Keratinocyte (primary cell): Measurements from ENCODE around the gene SLC5A1. TPM values are rescaled to one million over a fixed set of nuclear protein-coding genes. Genes with fewer than 3 reads are reported as not detected.
"Not testable (repeated sequence)": the region's sequence is repeated elsewhere in the genome, so short reads cannot be mapped to it uniquely, and the experiment has no call there.

Source experiments
- DNase-seq: peaks from one replicate; pipeline ENCODE4 v3.0.0-alpha.2; 2011; ENCODE audit warnings: low read depth, missing footprints, low spot score
- FAIRE-seq: peaks from 2 replicates; lab custom pipeline; 2011; peaks lifted over from hg19 to GRCh38; lab: Jason Lieb, UNC
- H2AFZ ChIP-seq: 2 replicates; pipeline ENCODE4 v1.6.0; 2012; ENCODE audit warnings: low read length, control low read depth, inconsistent platforms; ENCODE audit not compliant: control insufficient read depth
- H3K27ac ChIP-seq: 2 replicates; pipeline ENCODE4 v1.5.1; 2011; ENCODE audit warnings: low read length; ENCODE audit not compliant: control insufficient read depth, insufficient read depth
- H3K27me3 ChIP-seq: 3 replicates; pipeline ENCODE4 v1.6.0; 2011; ENCODE audit warnings: low read length; ENCODE audit not compliant: control insufficient read depth, insufficient read depth; ENCODE audit errors: extremely low read depth
- H3K36me3 ChIP-seq, 2 experiments: 2 replicates in 1 of 2; 3 replicates in 1 of 2; pipeline ENCODE4 v1.5.1; 2011; ENCODE audit warnings: low read length in 2 of 2, mild to moderate bottlenecking in 1 of 2; ENCODE audit not compliant: control insufficient read depth in 2 of 2, insufficient read depth in 2 of 2; ENCODE audit errors: extremely low read depth in 1 of 2
- H3K4me1 ChIP-seq: 3 replicates; pipeline ENCODE4 v1.5.1; 2011; ENCODE audit warnings: low read length; ENCODE audit not compliant: control insufficient read depth, insufficient read depth; ENCODE audit errors: extremely low read depth
- H3K4me2 ChIP-seq: 3 replicates; pipeline ENCODE4 v1.6.0; 2011; ENCODE audit warnings: low read depth, low read length; ENCODE audit not compliant: control insufficient read depth, insufficient read depth; ENCODE audit errors: extremely low read depth
- H3K4me3 ChIP-seq, 3 experiments: fragments of 200-600 bp in 1 of 3; sonication (generic) in 1 of 3; 2 replicates in 2 of 3; 3 replicates in 1 of 3; pipeline ENCODE4 v1.5.1; 2011 to 2016; ENCODE audit warnings: low read length in 3 of 3, mild to moderate bottlenecking in 3 of 3, control low read depth in 2 of 3, inconsistent platforms in 1 of 3, low read depth in 1 of 3, mixed read lengths in 1 of 3, mixed run types in 1 of 3, moderate library complexity in 1 of 3; ENCODE audit not compliant: control insufficient read depth in 2 of 3, insufficient read depth in 2 of 3; ENCODE audit errors: extremely low read depth in 1 of 3
- H3K79me2 ChIP-seq: 2 replicates; pipeline ENCODE4 v1.6.0; 2012; ENCODE audit warnings: low read length; ENCODE audit not compliant: control insufficient read depth, insufficient read depth
- H3K9ac ChIP-seq: 3 replicates; pipeline ENCODE4 v1.6.0; 2011; ENCODE audit warnings: low read length; ENCODE audit not compliant: control insufficient read depth, insufficient read depth; ENCODE audit errors: extremely low read depth
- H3K9me1 ChIP-seq: 3 replicates; pipeline ENCODE4 v1.6.0; 2011; ENCODE audit warnings: low read length; ENCODE audit not compliant: control insufficient read depth, insufficient read depth; ENCODE audit errors: extremely low read depth
- H3K9me3 ChIP-seq: 2 replicates; pipeline ENCODE4 v1.5.1; 2012; ENCODE audit warnings: low read depth, low read length; ENCODE audit not compliant: control insufficient read depth
- H4K20me1 ChIP-seq: 3 replicates; pipeline ENCODE4 v1.6.0; 2011; ENCODE audit warnings: low read length; ENCODE audit not compliant: control insufficient read depth, insufficient read depth; ENCODE audit errors: extremely low read depth
- EZH2 ChIP-seq: IDR thresholded peaks from one replicate; pipeline ENCODE4 v1.6.1; 2012; ENCODE audit warnings: inconsistent platforms, mild to moderate bottlenecking, low read length, moderate library complexity
- dilution Hi-C: fragments of 300-500 bp; cut with MboI; formaldehyde crosslinking; loops from one replicate; pipeline ENCODE4 v1.7.0; 2020; ENCODE audit warnings: low sequenced_read_pairs; ENCODE audit not compliant: extremely low pct_ligation_motif_present
- polyA plus RNA-seq, 5 experiments: library from polyadenylated mRNA; depleted of rRNA in 3 of 5; stranded (reverse) in 3 of 5; stranded (forward) in 1 of 5; unstranded in 1 of 5; fragments of >200 nt; gene quantifications; 1 replicate in 1 of 5; 2 replicates in 3 of 5; 3 replicates in 1 of 5; pipeline versions ENCODE4 v1.2.1 to v1.2.3, GENCODE V29; 2011 to 2012; ENCODE audit warnings: missing spikeins in 2 of 5, low read depth in 1 of 5, low replicate concordance in 1 of 5
- small RNA-seq, 3 experiments: library from RNA; depleted of rRNA; stranded (forward); fragments of <200 nt; gene quantifications; one replicate each; pipeline ENCODE3, GENCODE V24; 2012; ENCODE audit warnings: low read depth in 3 of 3, low replicate concordance in 1 of 3; ENCODE audit not compliant: insufficient read length in 3 of 3
- TF ChIP-seq, protein P1 (sequence below), 3 experiments: IDR thresholded peaks in 1 of 3; conservative IDR thresholded peaks in 1 of 3; optimal IDR thresholded peaks in 1 of 3; 2 replicates in 2 of 3; 3 replicates in 1 of 3; pipeline versions ENCODE3 to v1.5.1; 2011; ENCODE audit warnings: low read length in 3 of 3, mild to moderate bottlenecking in 3 of 3, moderate library complexity in 2 of 3, control low read depth in 1 of 3, inconsistent platforms in 1 of 3; ENCODE audit not compliant: insufficient read depth in 2 of 3; ENCODE audit errors: extremely low read depth in 1 of 3

Gene SLC5A1
- polyA plus RNA-seq, 1 donor (not counting 4 experiments of a cell fraction or from before 2014, with no cell fraction given): 2.0 TPM

DNA sequence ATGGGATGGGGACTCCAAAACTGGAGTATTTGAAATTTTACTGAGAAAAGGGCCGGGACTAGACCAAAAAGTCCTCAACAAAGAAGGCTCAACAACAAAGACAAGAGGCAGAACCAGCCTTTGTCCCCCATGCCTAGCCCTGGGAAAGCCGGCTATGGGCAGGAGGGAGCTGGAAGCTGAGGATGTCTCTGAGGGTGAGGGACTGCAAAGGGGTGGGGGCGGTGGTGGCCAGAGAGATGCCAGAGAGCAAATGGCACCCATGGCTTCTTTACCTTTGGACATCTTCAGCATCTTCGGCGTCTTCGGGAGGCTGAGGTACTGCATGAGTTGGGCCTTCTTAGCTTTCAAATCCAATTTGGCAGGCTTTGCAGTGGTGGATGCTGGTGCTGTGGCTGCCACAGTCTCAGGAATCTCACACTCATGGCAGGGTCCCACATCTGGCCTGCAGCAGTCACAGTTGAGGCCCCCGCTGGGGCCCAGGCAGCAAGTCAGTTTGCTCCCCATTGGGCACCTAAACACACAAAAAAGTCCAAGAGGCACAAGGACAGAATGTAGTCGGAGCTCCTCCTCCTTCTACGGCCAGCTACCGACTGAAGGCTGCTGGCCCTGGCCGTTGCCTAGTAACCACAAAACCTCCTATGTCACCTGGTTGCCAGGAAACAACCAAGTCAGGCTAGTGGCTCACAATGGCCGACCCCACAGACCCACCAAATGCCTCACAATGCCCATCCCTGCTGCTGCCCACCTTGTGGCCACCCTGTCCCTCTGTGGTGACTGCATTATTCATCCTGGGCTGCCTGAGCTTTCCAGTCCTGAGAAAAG is 115.9 kb downstream of the SLC5A1 start, which contains the start of gene C22orf42:
C22orf42 (minus strand) TSS at position 592 of the 822 bp plus-strand sequence; CDS start at position 504, 88 bp downstream.
- Histone ChIP-seq H3K4me1 (no peaks in the 10 kb centered on the region), H3K27me3 (peaks cover 5% of the 10 kb centered on the region), H2AFZ (no peak within 1 kb of the TSS), H3K9ac (no peak within 1 kb of the TSS), H4K20me1 (no peaks in the 10 kb centered on the region), H3K79me2 (no peaks in the 10 kb centered on the region), H3K4me3 (no peak within 1 kb of the TSS), H3K27ac (no peak within 1 kb of the TSS), H3K9me3 (no peaks in the 10 kb centered on the region), H3K36me3 (no peaks in the 10 kb centered on the region), H3K9me1 (no peaks in the 10 kb centered on the region), H3K4me2 (no peak within 1 kb of the TSS)
- dilution Hi-C loops: no loop called here
- FAIRE-seq (no peak), DNase-seq (no peak)
- TF ChIP-seq, protein P1, sequence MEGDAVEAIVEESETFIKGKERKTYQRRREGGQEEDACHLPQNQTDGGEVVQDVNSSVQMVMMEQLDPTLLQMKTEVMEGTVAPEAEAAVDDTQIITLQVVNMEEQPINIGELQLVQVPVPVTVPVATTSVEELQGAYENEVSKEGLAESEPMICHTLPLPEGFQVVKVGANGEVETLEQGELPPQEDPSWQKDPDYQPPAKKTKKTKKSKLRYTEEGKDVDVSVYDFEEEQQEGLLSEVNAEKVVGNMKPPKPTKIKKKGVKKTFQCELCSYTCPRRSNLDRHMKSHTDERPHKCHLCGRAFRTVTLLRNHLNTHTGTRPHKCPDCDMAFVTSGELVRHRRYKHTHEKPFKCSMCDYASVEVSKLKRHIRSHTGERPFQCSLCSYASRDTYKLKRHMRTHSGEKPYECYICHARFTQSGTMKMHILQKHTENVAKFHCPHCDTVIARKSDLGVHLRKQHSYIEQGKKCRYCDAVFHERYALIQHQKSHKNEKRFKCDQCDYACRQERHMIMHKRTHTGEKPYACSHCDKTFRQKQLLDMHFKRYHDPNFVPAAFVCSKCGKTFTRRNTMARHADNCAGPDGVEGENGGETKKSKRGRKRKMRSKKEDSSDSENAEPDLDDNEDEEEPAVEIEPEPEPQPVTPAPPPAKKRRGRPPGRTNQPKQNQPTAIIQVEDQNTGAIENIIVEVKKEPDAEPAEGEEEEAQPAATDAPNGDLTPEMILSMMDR (optimal IDR thresholded peaks at IDR 0.05 in 1 of 3, IDR thresholded peaks at IDR 0.05 in 1 of 3, conservative IDR thresholded peaks at IDR 0.05 in 1 of 3; ENCODE audit: extremely low read depth in 1 of 3, insufficient read depth in 2 of 3, low read length in 3 of 3): no peak
- TF ChIP-seq EZH2: no peak

DNA sequence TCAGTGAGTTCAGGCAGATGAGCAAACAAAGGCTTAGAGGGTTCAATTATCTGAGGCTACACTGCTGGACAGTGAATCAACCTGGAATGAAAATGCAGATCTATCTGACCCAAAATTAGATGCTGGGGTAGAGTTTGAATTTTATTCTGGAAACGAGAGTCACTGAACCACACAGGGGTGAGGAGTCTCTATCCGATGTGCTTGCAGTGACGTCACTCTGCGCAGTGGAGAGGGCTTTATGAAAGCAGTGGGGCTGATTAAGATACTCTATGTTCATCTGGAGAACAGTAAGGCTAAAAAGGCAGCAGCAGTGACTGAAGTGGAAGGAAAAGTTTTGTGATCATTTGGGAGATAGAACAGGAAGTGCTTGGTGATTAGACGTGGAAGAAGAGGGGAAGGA is 117.3 kb downstream of the SLC5A1 start:
- H3K36me3 ChIP-seq, DNase-seq, H2AFZ ChIP-seq, H3K4me2 ChIP-seq, H3K27ac ChIP-seq, H3K4me3 ChIP-seq, H3K79me2 ChIP-seq, H3K4me1 ChIP-seq, H3K9me3 ChIP-seq, H3K9ac ChIP-seq, H4K20me1 ChIP-seq, H3K27me3 ChIP-seq, H3K9me1 ChIP-seq, dilution Hi-C loops: not testable (repeated sequence)
- FAIRE-seq: peak; percentile 36

Small RNAs within 50 kb of the gene (small RNA-seq; reads per million reads assigned to genes)
- 0 reads per million in 3 experiments for gene AP1B1P2

Other genes with a start within 250 kb of the SLC5A1 start
- 63.7 to 194 TPM (median 108 TPM) in 3 replicates for gene YWHAH, start 98.7 kb upstream of the SLC5A1 start, polyA plus RNA-seq
- not detected in 3 replicates for gene C22orf42, start 116.0 kb downstream of the SLC5A1 start, polyA plus RNA-seq
- not detected in 3 replicates for gene RFPL2, start 161.8 kb downstream of the SLC5A1 start, polyA plus RNA-seq
- gene SLC5A4, start 212.1 kb downstream of the SLC5A1 start, polyA plus RNA-seq: not detected in 3 replicates